HCT116 (cell line): Measurements from ENCODE around the gene HILPDA.
"Not testable (repeated sequence)": the region's sequence is repeated elsewhere in the genome, so short reads cannot be mapped to it uniquely, and the experiment has no call there.

Experiments used
- CTCF ChIP-seq, 3 experiments: fragments of 200-600 bp in 1 of 3; sonication (generic) in 1 of 3; IDR thresholded peaks in 2 of 3; conservative IDR thresholded peaks in 1 of 3; 2 replicates each; pipeline ENCODE4 v1.5.1; 2012 to 2017; ENCODE audit warnings: low read depth in 2 of 3, low read length in 2 of 3, antibody characterized with exemption in 1 of 3, borderline replicate concordance in 1 of 3, control low read depth in 1 of 3, mild to moderate bottlenecking in 1 of 3, mixed read lengths in 1 of 3, mixed run types in 1 of 3, moderate library complexity in 1 of 3; ENCODE audit not compliant: insufficient read depth in 1 of 3
- EZH2phosphoT487 ChIP-seq: fragments of 200-600 bp; IDR thresholded peaks from 2 replicates; pipeline ENCODE4 v1.6.1; 2018; ENCODE audit warnings: antibody characterized with exemption, borderline replicate concordance

- not testable (repeated sequence) for TF ChIP-seq CTCF (IDR thresholded peaks at IDR 0.05 in 2 of 3, conservative IDR thresholded peaks at IDR 0.05 in 1 of 3; ENCODE audit: borderline replicate concordance in 1 of 3, insufficient read depth in 1 of 3, low read depth in 2 of 3, low read length in 2 of 3); EZH2phosphoT487
These were observed 49.7 kb downstream of the HILPDA start for GRCh38 chr7:128505416-128505815.
